Neural crest cell (in vitro differentiated cells): ENCODE results near the gene IPO11. TPM values are rescaled to one million over a fixed set of nuclear protein-coding genes. Genes with fewer than 3 reads are reported as not detected.
"Not testable (repeated sequence)": the region's sequence is repeated elsewhere in the genome, so short reads cannot be mapped to it uniquely, and the experiment has no call there.

Source experiments
- DNase-seq: peaks from one replicate; pipeline ENCODE4 v3.0.0; 2021; ENCODE audit warnings: low read depth, mixed read lengths, low spot score
- H3K27ac Mint-ChIP-seq: one replicate; pipeline ENCODE4 v1.8.0; 2021; ENCODE audit warnings: mild to moderate bottlenecking, mixed read lengths; ENCODE audit not compliant: unreplicated experiment
- H3K27me3 Mint-ChIP-seq: 2 replicates; pipeline ENCODE4 v1.8.0; 2021; ENCODE audit warnings: low read depth, mild to moderate bottlenecking, mixed read lengths
- H3K36me3 Mint-ChIP-seq: 2 replicates; pipeline ENCODE4 v1.8.0; 2021; ENCODE audit warnings: low read depth, mild to moderate bottlenecking, mixed read lengths
- H3K4me1 Mint-ChIP-seq: 2 replicates; pipeline ENCODE4 v1.8.0; 2021; ENCODE audit warnings: mixed read lengths
- H3K4me3 Mint-ChIP-seq: one replicate; pipeline ENCODE4 v1.8.0; 2021; ENCODE audit warnings: mild to moderate bottlenecking, mixed read lengths
- H3K9me3 Mint-ChIP-seq: 2 replicates; pipeline ENCODE4 v1.8.0; 2021; ENCODE audit warnings: mixed read lengths
- total RNA-seq: library from RNA; stranded (reverse); gene quantifications from 2 replicates; pipeline ENCODE4 v1.2.1, GENCODE V29; 2021
- TF ChIP-seq, protein P1 (sequence below): fragments of 200-600 bp; sonication (generic); conservative IDR thresholded peaks from 2 replicates; pipeline ENCODE4 v1.5.0; 2021; ENCODE audit warnings: antibody characterized with exemption, mild to moderate bottlenecking

Gene IPO11
- total RNA-seq, 1 donor from 2014 or later: 48.2 TPM

- DNase-seq: no peak
- Mint-ChIP-seq H3K9me3 (no peaks in the 10 kb centered on the region), H3K27me3 (no peaks in the 10 kb centered on the region), H3K4me3 (no peak overlapping the region), H3K4me1 (peaks cover 6% of the 10 kb centered on the region), H3K36me3 (peaks cover 2% of the 10 kb centered on the region), H3K27ac (no peak overlapping the region)
- TF ChIP-seq, protein P1, sequence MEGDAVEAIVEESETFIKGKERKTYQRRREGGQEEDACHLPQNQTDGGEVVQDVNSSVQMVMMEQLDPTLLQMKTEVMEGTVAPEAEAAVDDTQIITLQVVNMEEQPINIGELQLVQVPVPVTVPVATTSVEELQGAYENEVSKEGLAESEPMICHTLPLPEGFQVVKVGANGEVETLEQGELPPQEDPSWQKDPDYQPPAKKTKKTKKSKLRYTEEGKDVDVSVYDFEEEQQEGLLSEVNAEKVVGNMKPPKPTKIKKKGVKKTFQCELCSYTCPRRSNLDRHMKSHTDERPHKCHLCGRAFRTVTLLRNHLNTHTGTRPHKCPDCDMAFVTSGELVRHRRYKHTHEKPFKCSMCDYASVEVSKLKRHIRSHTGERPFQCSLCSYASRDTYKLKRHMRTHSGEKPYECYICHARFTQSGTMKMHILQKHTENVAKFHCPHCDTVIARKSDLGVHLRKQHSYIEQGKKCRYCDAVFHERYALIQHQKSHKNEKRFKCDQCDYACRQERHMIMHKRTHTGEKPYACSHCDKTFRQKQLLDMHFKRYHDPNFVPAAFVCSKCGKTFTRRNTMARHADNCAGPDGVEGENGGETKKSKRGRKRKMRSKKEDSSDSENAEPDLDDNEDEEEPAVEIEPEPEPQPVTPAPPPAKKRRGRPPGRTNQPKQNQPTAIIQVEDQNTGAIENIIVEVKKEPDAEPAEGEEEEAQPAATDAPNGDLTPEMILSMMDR: no peak
Measured at GRCh38 chr5:62623271-62623670, 210.7 kb downstream of the IPO11 start.

DNA sequence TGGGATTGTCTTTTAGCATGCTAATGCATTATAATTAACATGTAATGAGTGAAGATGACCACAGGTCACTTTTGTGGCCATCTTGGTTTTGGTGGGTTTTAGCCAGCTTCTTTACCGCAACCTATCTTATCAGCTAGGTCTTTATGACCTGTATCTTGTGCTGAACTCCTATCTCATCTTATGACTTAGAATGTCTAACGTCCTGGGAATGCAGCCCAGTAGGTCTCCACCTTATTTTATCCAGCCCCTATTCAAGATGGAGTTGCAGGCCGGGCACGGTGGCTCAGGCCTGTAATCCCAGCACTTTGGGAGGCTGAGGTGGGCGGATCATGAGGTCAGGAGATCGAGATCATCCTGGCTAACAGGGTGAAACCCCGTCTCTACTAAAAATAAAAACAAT is 211.9 kb downstream of the IPO11 start:
- not testable (repeated sequence) for H3K9me3 Mint-ChIP-seq, H3K27ac Mint-ChIP-seq, DNase-seq, H3K27me3 Mint-ChIP-seq, H3K4me3 Mint-ChIP-seq, H3K36me3 Mint-ChIP-seq, H3K4me1 Mint-ChIP-seq

GRCh38 chr5:62626534-62626933 is 214.0 kb downstream of the IPO11 start:
- H3K4me3 Mint-ChIP-seq: no peak overlapping the region

DNA sequence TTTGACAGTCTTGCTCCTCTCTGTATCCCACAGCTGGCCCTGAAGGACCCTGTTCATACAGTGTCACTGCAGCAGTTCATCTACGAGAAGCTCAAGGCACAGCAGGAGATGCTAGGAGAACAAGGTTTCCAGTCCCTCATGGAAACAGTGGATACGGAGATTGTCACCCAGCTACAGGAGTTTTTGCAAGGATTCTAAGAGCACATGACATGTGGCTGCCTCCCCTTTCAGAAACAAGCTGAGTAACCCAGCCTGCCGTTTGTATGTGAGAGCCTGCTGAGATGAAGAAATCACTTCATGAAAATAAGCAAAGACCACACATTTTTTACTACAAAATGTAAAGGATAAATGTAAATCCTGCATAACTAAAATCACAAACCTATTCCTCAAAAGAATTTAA is 214.6 kb downstream of the IPO11 start:
- H3K27me3 Mint-ChIP-seq: no peaks in the 10 kb centered on the region
- H3K27ac Mint-ChIP-seq: no peak overlapping the region
- no peaks in the 10 kb centered on the region for H3K4me1 Mint-ChIP-seq
- TF ChIP-seq, protein P1: no peak
- no peaks in the 10 kb centered on the region for H3K9me3 Mint-ChIP-seq
- DNase-seq: no peak
- H3K36me3 Mint-ChIP-seq: peaks cover 6% of the 10 kb centered on the region
- no peak overlapping the region for H3K4me3 Mint-ChIP-seq

More at GRCh38 chr5:62626534-62626933, 214.0 kb downstream of the IPO11 start:
- Mint-ChIP-seq H3K9me3 (no peaks in the 10 kb centered on the region), H3K27me3 (no peaks in the 10 kb centered on the region), H3K4me1 (no peaks in the 10 kb centered on the region), H3K36me3 (peaks cover 3% of the 10 kb centered on the region), H3K27ac (no peak overlapping the region)
- TF ChIP-seq, protein P1: no peak
- DNase-seq: no peak

DNA sequence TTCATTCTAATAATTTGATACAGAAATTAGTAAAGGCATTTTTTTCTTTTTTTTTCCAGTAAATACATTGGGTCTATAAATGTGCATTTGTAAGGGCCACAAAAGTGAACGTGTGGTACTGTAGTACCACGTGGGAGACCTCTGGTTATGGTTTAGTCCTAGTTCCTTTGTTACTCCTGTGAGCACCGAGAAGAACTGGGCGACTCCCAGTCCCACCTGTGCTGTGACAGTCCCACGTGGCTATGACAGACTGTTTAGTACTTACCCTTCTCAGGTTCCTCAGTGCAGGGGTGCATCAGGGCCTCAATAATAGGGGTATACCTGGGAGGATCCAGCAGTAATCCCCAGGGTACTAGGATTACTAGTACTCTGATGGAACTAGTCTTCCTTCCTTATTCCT is 215.3 kb downstream of the IPO11 start:
- DNase-seq: no peak
- peaks cover 6% of the 10 kb centered on the region for H3K36me3 Mint-ChIP-seq
- H3K4me3 Mint-ChIP-seq: no peak overlapping the region
- H3K27ac Mint-ChIP-seq: no peak overlapping the region
- H3K9me3 Mint-ChIP-seq: no peaks in the 10 kb centered on the region
- H3K27me3 Mint-ChIP-seq: no peaks in the 10 kb centered on the region
- TF ChIP-seq, protein P1: no peak
- no peaks in the 10 kb centered on the region for H3K4me1 Mint-ChIP-seq

GRCh38 chr5:62631909-62632580 is 219.5 kb downstream of the IPO11 start:
- DNase-seq: no peak
- H3K27ac Mint-ChIP-seq: no peak overlapping the region
- no peaks in the 10 kb centered on the region for H3K9me3 Mint-ChIP-seq
- TF ChIP-seq, protein P1: no peak
- H3K4me3 Mint-ChIP-seq: no peak overlapping the region
- H3K36me3 Mint-ChIP-seq: peaks cover 10% of the 10 kb centered on the region
- no peaks in the 10 kb centered on the region for H3K4me1 Mint-ChIP-seq
- no peaks in the 10 kb centered on the region for H3K27me3 Mint-ChIP-seq
